Measurements from ENCODE around the gene SPINK9. TPM values are rescaled to one million over a fixed set of nuclear protein-coding genes. Genes with fewer than 3 reads are reported as not detected.
A peak's percentile ranks its signal among the peaks of the same experiment; 100 is the strongest.

SPINK9 gene
- total RNA-seq, 2 experiments from 2014 or later: not detected

GRCh38 chr5:148383564-148384379, 48.4 kb downstream of the SPINK9 start, which contains the start of gene FBXO38:
Gene FBXO38 (plus strand): TSS chr5:148383958. CDS start chr5:148394777, 10,819 bp downstream.
- H3K36me3 Mint-ChIP-seq: peaks cover 45% of the 10 kb centered on the region
- peak within 1 kb of the TSS; percentile 99 for H3K27ac Mint-ChIP-seq
- peaks cover 57% of the 10 kb centered on the region for H3K4me1 Mint-ChIP-seq
- H3K9me3 Mint-ChIP-seq: peaks cover 3% of the 10 kb centered on the region
- DNase-seq: peak; percentile 93
- peak within 1 kb of the TSS; percentile 98 for H3K4me3 Mint-ChIP-seq
- no peaks in the 10 kb centered on the region for H3K27me3 Mint-ChIP-seq

- Mint-ChIP-seq H3K4me1 (peaks cover 63% of the 10 kb centered on the region), H3K9me3 (no peaks in the 10 kb centered on the region), H3K36me3 (peaks cover 44% of the 10 kb centered on the region), H3K27ac (peak overlapping the region; percentile 99), H3K27me3 (no peaks in the 10 kb centered on the region), H3K4me3 (peak overlapping the region; percentile 98)
- DNase-seq: peak; percentile 3
These were observed 49.0 kb downstream of the SPINK9 start for GRCh38 chr5:148384380-148384737.

- H3K4me1 Mint-ChIP-seq: peaks cover 59% of the 10 kb centered on the region
- H3K9me3 Mint-ChIP-seq: no peaks in the 10 kb centered on the region
- peaks cover 44% of the 10 kb centered on the region for H3K36me3 Mint-ChIP-seq
- peak overlapping the region; percentile 98 for H3K4me3 Mint-ChIP-seq
- no peaks in the 10 kb centered on the region for H3K27me3 Mint-ChIP-seq
- DNase-seq: no peak
- H3K27ac Mint-ChIP-seq: peak overlapping the region; percentile 99
These were observed 49.7 kb downstream of the SPINK9 start for GRCh38 chr5:148385094-148385493.

- DNase-seq: no peak
- H3K36me3 Mint-ChIP-seq: peaks cover 42% of the 10 kb centered on the region
- no peaks in the 10 kb centered on the region for H3K27me3 Mint-ChIP-seq
- H3K9me3 Mint-ChIP-seq: no peaks in the 10 kb centered on the region
- peak overlapping the region; percentile 98 for H3K4me3 Mint-ChIP-seq
- peak overlapping the region; percentile 26 for H3K27ac Mint-ChIP-seq
- peaks cover 65% of the 10 kb centered on the region for H3K4me1 Mint-ChIP-seq
These were observed 50.7 kb downstream of the SPINK9 start for GRCh38 chr5:148386041-148386440.

- no peak for DNase-seq
- Mint-ChIP-seq H3K27me3 (no peaks in the 10 kb centered on the region), H3K4me1 (peaks cover 73% of the 10 kb centered on the region), H3K27ac (peak overlapping the region; percentile 60), H3K36me3 (peaks cover 44% of the 10 kb centered on the region), H3K9me3 (no peaks in the 10 kb centered on the region), H3K4me3 (no peak overlapping the region)
These were observed 52.0 kb downstream of the SPINK9 start for GRCh38 chr5:148387325-148387724.

- peak overlapping the region; percentile 30 for H3K4me3 Mint-ChIP-seq
- no peaks in the 10 kb centered on the region for H3K9me3 Mint-ChIP-seq
- H3K36me3 Mint-ChIP-seq: peaks cover 47% of the 10 kb centered on the region
- DNase-seq: no peak
- H3K27ac Mint-ChIP-seq: peak overlapping the region; percentile 81
- H3K4me1 Mint-ChIP-seq: peaks cover 76% of the 10 kb centered on the region
- no peaks in the 10 kb centered on the region for H3K27me3 Mint-ChIP-seq
These were observed 53.3 kb downstream of the SPINK9 start for GRCh38 chr5:148388696-148389095.

Other genes with a start within 250 kb of the SPINK9 start
- gene SPINK14, start 167.0 kb upstream of the SPINK9 start, total RNA-seq: not detected
- gene SPINK6, start 132.5 kb upstream of the SPINK9 start, total RNA-seq: not detected
- gene MARCOL, start 97.0 kb upstream of the SPINK9 start, total RNA-seq: not detected
- gene SPINK13, start 66.8 kb upstream of the SPINK9 start, total RNA-seq: not detected
- gene SPINK7, start 23.1 kb upstream of the SPINK9 start, total RNA-seq: not detected
- gene FBXO38, start 48.4 kb downstream of the SPINK9 start, total RNA-seq: 10 to 100 TPM; 35.9 to 38.8 TPM

Measured in activated naive CD8-positive, alpha-beta T cell treated with anti-CD3 and anti-CD28 coated beads for 36 hours (primary cell).